Muscle layer of duodenum (tissue), 2 donors: ENCODE results near the gene TIA1.
"Not testable (repeated sequence)": the region's sequence is repeated elsewhere in the genome, so short reads cannot be mapped to it uniquely, and the experiment has no call there.

Source experiments
- H3K27ac ChIP-seq: one replicate; pipeline ENCODE4 v1.7.0; 2013; ENCODE audit warnings: mild to moderate bottlenecking, low read length
- H3K27me3 ChIP-seq: one replicate; pipeline ENCODE4 v1.7.0; 2013; ENCODE audit warnings: low read depth, mild to moderate bottlenecking, control low read depth, low read length
- H3K36me3 ChIP-seq, 2 donors: one replicate each; pipeline ENCODE4 v1.7.0; 2013; ENCODE audit warnings: low read length in 2 of 2, control low read depth in 1 of 2, mild to moderate bottlenecking in 1 of 2; ENCODE audit not compliant: insufficient read depth in 2 of 2, control insufficient read depth in 1 of 2
- H3K4me1 ChIP-seq, 2 donors: one replicate each; pipeline ENCODE4 v1.7.0; 2013; ENCODE audit warnings: low read length in 2 of 2, mild to moderate bottlenecking in 2 of 2, control low read depth in 1 of 2, moderate library complexity in 1 of 2; ENCODE audit not compliant: insufficient read depth in 2 of 2, control insufficient read depth in 1 of 2
- H3K4me3 ChIP-seq, 2 donors: one replicate each; pipeline ENCODE4 v1.7.0; 2013; ENCODE audit warnings: low read length in 2 of 2, low read depth in 1 of 2, mild to moderate bottlenecking in 1 of 2
- H3K9me3 ChIP-seq, 2 donors: one replicate each; pipeline ENCODE4 v1.7.0; 2013; ENCODE audit warnings: low read length in 2 of 2, control low read depth in 1 of 2, mild to moderate bottlenecking in 1 of 2; ENCODE audit not compliant: control insufficient read depth in 1 of 2
- donor health status: healthy.

The TIA1 gene

DNA sequence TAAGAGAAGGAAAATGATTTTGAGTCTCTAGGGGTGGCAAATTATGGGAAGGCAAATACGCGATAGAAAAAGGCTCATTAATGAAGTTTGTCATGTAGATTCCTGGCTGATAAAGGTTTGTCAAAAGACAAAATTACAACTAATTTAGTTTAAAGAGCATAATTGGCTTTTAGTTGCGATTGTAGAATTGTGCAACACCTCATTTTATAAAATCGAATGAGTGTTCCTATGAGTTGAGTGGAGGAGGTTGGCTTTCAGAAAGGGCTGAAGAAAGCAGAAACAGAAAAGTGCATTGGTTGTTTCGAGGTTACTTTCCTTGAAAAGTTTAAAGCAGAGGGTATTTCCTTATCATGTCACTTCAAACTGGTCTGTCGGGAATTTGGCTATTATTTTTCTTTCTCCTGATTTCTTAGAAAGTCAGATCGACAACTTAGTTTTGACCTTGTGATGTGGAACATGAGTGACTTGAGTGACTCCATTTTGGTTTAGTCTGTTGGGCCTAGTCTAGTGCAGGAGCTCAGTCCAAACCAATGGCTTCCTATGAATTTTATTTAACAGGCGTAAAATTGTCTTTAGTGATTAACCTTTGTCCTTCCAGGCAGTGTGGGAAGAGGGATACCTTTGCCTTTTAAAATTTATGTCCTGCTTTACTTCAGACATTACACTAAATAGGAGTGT, 7.3 kb upstream of the TIA1 start:
- Histone ChIP-seq H3K9me3 (peaks cover 0 to 3% of the 10 kb centered on the region in 2 donors), H3K4me1 (peaks cover 5 to 26% of the 10 kb centered on the region in 2 donors), H3K4me3 (no peak overlapping the region), H3K27ac (no peak overlapping the region), H3K27me3 (no peaks in the 10 kb centered on the region), H3K36me3 (no peaks in the 10 kb centered on the region)

DNA sequence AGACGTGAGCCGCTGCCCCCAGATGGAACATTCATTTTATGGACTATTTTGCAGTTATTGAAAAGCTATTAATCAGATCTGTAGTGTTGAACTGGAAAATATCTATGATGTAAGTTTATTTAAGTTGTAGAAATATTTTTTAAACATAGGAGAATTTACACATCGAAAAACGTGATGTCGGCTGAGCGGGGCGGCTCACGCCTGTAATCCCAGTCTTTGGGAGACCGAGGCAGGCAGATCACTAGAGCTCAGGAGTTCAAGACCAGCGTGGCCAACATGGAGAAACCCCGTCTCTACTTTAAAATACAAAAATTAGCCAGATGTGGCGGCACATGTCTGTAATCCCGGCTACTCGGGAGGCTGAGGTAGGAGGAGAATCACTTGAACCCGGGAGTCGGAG, 2.0 kb upstream of the TIA1 start:
- Histone ChIP-seq H3K36me3 (peaks cover 0 to 7% of the 10 kb centered on the region in 2 donors), H3K4me3 (no peak overlapping the region), H3K27me3 (no peaks in the 10 kb centered on the region), H3K9me3 (no peaks in the 10 kb centered on the region), H3K27ac (no peak overlapping the region), H3K4me1 (peaks cover 0 to 12% of the 10 kb centered on the region in 2 donors)

DNA sequence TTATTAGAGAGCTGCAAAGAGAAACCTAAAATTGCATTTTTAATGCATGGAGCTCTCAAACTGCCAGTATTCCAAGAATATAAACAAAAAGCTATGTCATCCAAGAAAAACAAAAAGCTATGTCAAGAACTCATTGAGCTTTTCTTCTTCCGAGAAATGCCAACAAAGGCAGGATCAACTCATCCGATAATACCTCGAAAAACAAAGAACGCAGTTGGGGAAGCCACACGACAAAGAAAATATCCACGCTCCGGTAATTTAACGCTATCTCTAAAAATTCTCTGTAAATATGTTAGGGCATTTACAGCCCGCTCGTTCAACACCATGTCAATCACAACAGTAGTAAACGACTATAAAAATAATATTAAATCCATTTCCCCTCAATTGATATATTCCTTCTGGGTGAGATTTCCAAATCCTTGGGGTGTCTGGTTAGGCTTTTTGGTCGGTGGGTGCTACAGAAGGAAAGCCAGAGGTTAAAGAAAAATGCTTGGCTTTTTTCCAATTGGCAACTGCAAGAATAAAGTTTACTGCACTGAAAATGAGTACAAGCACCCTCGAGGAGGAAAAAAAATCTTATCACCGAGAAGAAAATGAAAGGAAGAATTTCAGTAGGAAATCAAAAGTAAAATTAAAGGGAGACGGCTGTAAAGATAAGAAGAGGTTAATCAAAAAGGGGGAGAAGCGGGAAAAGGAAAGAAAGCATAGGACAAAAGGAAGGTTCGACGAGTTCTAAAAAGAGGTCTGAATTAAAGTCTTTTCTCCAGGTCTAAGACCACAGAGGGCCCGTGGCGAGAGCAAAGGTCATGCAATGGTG, 856 bp downstream of the TIA1 start:
- H3K36me3 ChIP-seq, result peaks cover 0 to 7% of the 10 kb centered on the region in 2 donors
- peak overlapping the region; percentile 99 to 100 for H3K4me3 ChIP-seq
- peak overlapping the region; percentile 100 for H3K27ac ChIP-seq
- H3K9me3 ChIP-seq, result no peaks in the 10 kb centered on the region
- H3K27me3 ChIP-seq, result no peaks in the 10 kb centered on the region
- H3K4me1 ChIP-seq, result peaks cover 0 to 24% of the 10 kb centered on the region in 2 donors

DNA sequence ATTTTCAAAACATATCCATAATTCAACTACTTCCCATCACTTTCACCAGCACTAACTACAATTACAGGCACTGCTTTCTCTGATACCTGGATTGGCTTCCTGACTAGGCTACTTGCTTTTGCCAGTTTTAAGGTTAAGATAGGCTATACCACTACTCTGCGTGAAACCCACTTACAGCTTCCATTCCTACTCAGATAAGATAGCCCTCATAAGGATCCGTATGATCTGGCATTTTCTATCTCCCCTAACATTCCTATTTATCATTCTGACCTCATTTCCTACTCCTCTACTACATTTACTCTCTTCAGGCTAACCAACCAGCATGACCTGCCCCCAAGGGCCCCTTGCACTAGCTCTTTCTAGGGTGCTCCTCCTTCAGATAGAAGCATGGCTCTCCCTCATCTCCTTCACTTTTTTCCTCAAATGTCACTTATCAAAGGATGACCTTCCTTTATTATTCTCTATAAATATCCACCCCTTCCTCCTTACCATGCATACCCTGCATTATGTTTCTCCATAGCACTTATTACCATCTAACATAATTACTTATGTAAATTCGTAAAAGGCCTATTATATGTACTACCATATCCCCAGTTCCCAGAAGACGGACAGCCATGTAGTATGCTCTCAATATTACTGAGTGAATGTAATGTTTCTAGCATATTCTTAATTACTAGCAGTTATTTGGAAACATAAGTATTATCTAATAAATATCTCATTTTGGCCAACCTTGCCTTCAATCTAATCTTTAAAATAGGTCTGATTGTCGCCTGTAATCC, 4.4 kb downstream of the TIA1 start:
- no peak overlapping the region for H3K27ac ChIP-seq
- H3K27me3 ChIP-seq, result no peaks in the 10 kb centered on the region
- no peaks in the 10 kb centered on the region for H3K9me3 ChIP-seq
- no peak overlapping the region for H3K4me3 ChIP-seq
- peaks cover 0 to 36% of the 10 kb centered on the region in 2 donors for H3K4me1 ChIP-seq
- H3K36me3 ChIP-seq, result peaks cover 0 to 7% of the 10 kb centered on the region in 2 donors

DNA sequence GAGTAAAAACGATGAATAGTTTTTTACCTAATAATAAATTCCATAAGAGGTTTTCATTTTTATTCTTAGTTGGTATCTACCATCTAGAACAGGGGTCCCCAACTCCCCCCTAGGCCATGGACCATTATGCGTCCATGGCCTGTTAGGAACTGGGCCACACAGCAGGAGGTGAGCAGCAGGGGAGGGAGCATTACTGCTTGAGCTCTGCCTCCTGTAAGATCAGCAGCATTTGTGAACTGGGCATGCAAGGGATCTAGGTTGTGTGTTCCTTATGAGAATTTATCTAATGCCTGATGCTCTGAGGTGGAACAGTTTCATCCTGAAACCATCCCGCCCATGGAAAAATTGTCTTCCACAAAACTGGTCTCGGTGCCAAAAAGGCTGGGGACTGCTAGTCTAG, 5.9 kb downstream of the TIA1 start:
- Histone ChIP-seq H3K36me3 (no peaks in the 10 kb centered on the region), H3K9me3 (no peaks in the 10 kb centered on the region), H3K4me1 (peaks cover 0 to 36% of the 10 kb centered on the region in 2 donors), H3K4me3 (no peak overlapping the region), H3K27me3 (no peaks in the 10 kb centered on the region), H3K27ac (no peak overlapping the region)

- Histone ChIP-seq H3K27ac (no peak overlapping the region), H3K4me3 (no peak overlapping the region), H3K9me3 (no peaks in the 10 kb centered on the region), H3K36me3 (no peaks in the 10 kb centered on the region), H3K4me1 (peaks cover 0 to 33% of the 10 kb centered on the region in 2 donors), H3K27me3 (no peaks in the 10 kb centered on the region)
Measured at GRCh38 chr2:70241340-70241739, 7.1 kb downstream of the TIA1 start.

GRCh38 chr2:70240599-70240998, 7.8 kb downstream of the TIA1 start:
- H3K36me3 ChIP-seq, result peaks cover 0 to 2% of the 10 kb centered on the region in 2 donors
- peaks cover 0 to 25% of the 10 kb centered on the region in 2 donors for H3K4me1 ChIP-seq
- H3K27ac ChIP-seq, result no peak overlapping the region

DNA sequence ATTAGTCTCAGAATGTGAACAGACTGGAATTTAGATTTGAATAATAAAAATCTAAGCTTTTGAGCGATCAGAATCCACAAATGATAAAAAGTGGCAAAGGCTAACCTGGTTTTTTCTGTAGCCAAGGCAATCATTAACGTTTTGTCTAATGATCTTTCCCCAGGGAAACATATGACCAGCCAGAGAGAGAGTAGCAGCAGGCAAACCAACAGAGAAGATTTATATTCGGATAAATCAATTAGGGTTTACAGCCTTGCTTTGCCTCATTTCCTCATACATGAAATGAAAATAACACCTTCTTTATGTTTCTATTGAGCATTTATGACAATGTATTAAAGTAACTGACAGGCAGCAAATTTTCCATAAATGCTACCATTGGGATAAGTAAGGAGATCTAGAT, 14.5 kb downstream of the TIA1 start:
- H3K4me3 ChIP-seq, result no peak overlapping the region
- H3K36me3 ChIP-seq, result peaks cover 14 to 28% of the 10 kb centered on the region in 2 donors
- H3K4me1 ChIP-seq, result no peaks in the 10 kb centered on the region
- H3K27ac ChIP-seq, result no peak overlapping the region
- H3K27me3 ChIP-seq, result no peaks in the 10 kb centered on the region
- H3K9me3 ChIP-seq, result no peaks in the 10 kb centered on the region

More at GRCh38 chr2:70240599-70240998, 7.8 kb downstream of the TIA1 start:
- Histone ChIP-seq H3K9me3 (no peaks in the 10 kb centered on the region), H3K27me3 (no peaks in the 10 kb centered on the region), H3K4me3 (no peak overlapping the region)

GRCh38 chr2:70226781-70227180, 21.6 kb downstream of the TIA1 start:
- Histone ChIP-seq H3K9me3 (no peaks in the 10 kb centered on the region), H3K4me1 (no peaks in the 10 kb centered on the region), H3K27ac (no peak overlapping the region), H3K4me3 (no peak overlapping the region), H3K36me3 (peaks cover 52 to 53% of the 10 kb centered on the region in 2 donors), H3K27me3 (no peaks in the 10 kb centered on the region)

- not testable (repeated sequence) for H3K4me3 ChIP-seq, H3K27ac ChIP-seq, H3K27me3 ChIP-seq, H3K4me1 ChIP-seq, H3K9me3 ChIP-seq
- H3K36me3 ChIP-seq, result peaks cover 55 to 62% of the 10 kb centered on the region in 2 donors
Measured at GRCh38 chr2:70223305-70223704, 25.1 kb downstream of the TIA1 start.

DNA sequence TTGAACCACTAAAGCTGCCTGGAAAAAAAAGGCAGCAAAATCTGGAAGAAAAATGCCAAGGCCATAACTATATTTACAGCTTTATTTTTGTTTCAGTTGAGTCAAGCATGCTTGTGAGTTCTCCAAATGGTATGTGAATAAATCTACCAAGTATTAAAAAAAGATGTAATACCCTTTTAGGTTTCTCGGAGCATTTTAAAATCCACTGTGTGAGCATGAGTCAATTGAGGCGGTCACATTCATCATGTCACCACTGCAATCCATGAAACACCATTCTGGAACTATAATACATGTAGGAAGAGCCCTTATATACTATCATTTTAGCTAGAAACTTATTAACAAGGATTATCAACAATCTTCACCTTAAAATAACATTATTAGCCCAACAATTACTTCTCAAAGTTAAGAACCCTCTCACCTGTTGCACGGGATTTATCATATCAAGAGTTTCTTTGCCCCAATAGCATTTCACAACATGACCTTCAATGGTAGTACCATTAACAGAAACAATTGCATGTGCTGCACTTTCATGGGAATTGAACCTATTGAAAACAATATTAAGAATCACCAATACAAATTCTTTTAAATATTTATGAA, 33.4 kb downstream of the TIA1 start:
- Histone ChIP-seq H3K9me3 (no peaks in the 10 kb centered on the region), H3K27me3 (no peaks in the 10 kb centered on the region), H3K4me1 (no peaks in the 10 kb centered on the region), H3K36me3 (peaks cover 35 to 70% of the 10 kb centered on the region in 2 donors), H3K4me3 (no peak overlapping the region), H3K27ac (no peak overlapping the region)
